Endothelial cell of umbilical vein (primary cell): ENCODE results near the gene MAMDC4. TPM values are rescaled to one million over a fixed set of nuclear protein-coding genes. Genes with fewer than 3 reads are reported as not detected.

Source experiments
- BruUV-seq: library from RNA; stranded (reverse); fragments of 400-500 nt; replicated peaks from 2 replicates; lab custom pipeline; 2021; lab: Mats Ljungman, UMichigan
- CTCF ChIA-PET: fragments of 300-600, 350-600 bp; sonication (Branson Sonifier 250); formaldehyde crosslinking; loops from one replicate; lab custom pipeline; 2021; ENCODE audit warnings: antibody characterized with exemption, inconsistent platforms; lab: Charles Lee
- POLR2A ChIA-PET: fragments of 300-600, 350-600 bp; sonication (Branson Sonifier 250); formaldehyde crosslinking; loops from one replicate; lab custom pipeline; 2021; ENCODE audit warnings: antibody characterized with exemption, inconsistent platforms; lab: Charles Lee
- DNase-seq: peaks from one replicate; pipeline ENCODE4 v3.0.0-alpha.2; 2011; ENCODE audit warnings: low read depth, low spot score
- FAIRE-seq: peaks from 2 replicates; lab custom pipeline; 2011; peaks lifted over from hg19 to GRCh38; lab: Jason Lieb, UNC
- H2AFZ ChIP-seq: 2 replicates; pipeline ENCODE4 v1.6.0; 2012; ENCODE audit warnings: low read depth, low read length, control low read depth, inconsistent platforms
- H3K27ac ChIP-seq: 2 replicates; pipeline ENCODE4 v1.5.1; 2011; ENCODE audit warnings: low read depth, mild to moderate bottlenecking, control low read depth, low read length, moderate library complexity; ENCODE audit not compliant: insufficient read depth
- H3K27me3 ChIP-seq, 2 experiments: 2 replicates each; pipeline versions ENCODE4 v1.6.0 to v1.6.1; 2011; ENCODE audit warnings: low read length in 2 of 2, mixed read lengths in 1 of 2; ENCODE audit not compliant: control insufficient read depth in 2 of 2, insufficient read depth in 2 of 2
- H3K36me3 ChIP-seq, 2 experiments: 2 replicates in 1 of 2; 3 replicates in 1 of 2; pipeline ENCODE4 v1.5.1; 2011; ENCODE audit warnings: low read length in 2 of 2, mild to moderate bottlenecking in 1 of 2, moderate library complexity in 1 of 2; ENCODE audit not compliant: control insufficient read depth in 2 of 2, insufficient read depth in 2 of 2; ENCODE audit errors: extremely low read depth in 1 of 2
- H3K4me1 ChIP-seq: 3 replicates; pipeline ENCODE4 v1.5.1; 2011; ENCODE audit warnings: mild to moderate bottlenecking, low read length; ENCODE audit not compliant: control insufficient read depth, insufficient read depth; ENCODE audit errors: extremely low read depth
- H3K4me2 ChIP-seq: 2 replicates; pipeline ENCODE4 v1.6.1; 2011; ENCODE audit warnings: low read length, control low read depth, mixed read lengths; ENCODE audit not compliant: insufficient read depth
- H3K4me3 ChIP-seq, 3 experiments: fragments of 200-600 bp in 1 of 3; sonication (generic), shearing (Covaris generic) in 1 of 3; replicated peaks in 1 of 3; 2 replicates each; pipeline ENCODE4 v1.5.1; 2011 to 2016; ENCODE audit warnings: control low read depth in 3 of 3, low read length in 3 of 3, mild to moderate bottlenecking in 2 of 3, inconsistent platforms in 1 of 3, low read depth in 1 of 3, moderate library complexity in 1 of 3; ENCODE audit not compliant: insufficient read depth in 1 of 3
- H3K79me2 ChIP-seq: 2 replicates; pipeline ENCODE4 v1.6.0; 2012; ENCODE audit warnings: low read length, inconsistent platforms; ENCODE audit not compliant: control insufficient read depth, insufficient read depth
- H3K9ac ChIP-seq: replicated peaks from 2 replicates; pipeline ENCODE3; 2011; ENCODE audit warnings: low read length, control low read depth; ENCODE audit not compliant: insufficient read depth; ENCODE audit errors: extremely low read depth
- H3K9me1 ChIP-seq: replicated peaks from 3 replicates; pipeline ENCODE4 v1.6.0; 2011; ENCODE audit warnings: mild to moderate bottlenecking, low read length; ENCODE audit not compliant: control insufficient read depth, insufficient read depth; ENCODE audit errors: extremely low read depth
- H3K9me3 ChIP-seq: replicated peaks from 2 replicates; pipeline ENCODE4 v1.5.1; 2012; ENCODE audit warnings: low read length, inconsistent platforms; ENCODE audit not compliant: control insufficient read depth, insufficient read depth
- H4K20me1 ChIP-seq: replicated peaks from 2 replicates; pipeline ENCODE3; 2011; ENCODE audit warnings: mild to moderate bottlenecking, low read length; ENCODE audit not compliant: control insufficient read depth, insufficient read depth; ENCODE audit errors: extremely low read depth
- CTCF ChIP-seq, 2 donors: IDR thresholded peaks; 1 replicate in 1 of 2; 2 replicates in 1 of 2; pipeline ENCODE4 v1.5.1; 2011; ENCODE audit warnings: low read length in 2 of 2, mild to moderate bottlenecking in 2 of 2, moderate library complexity in 2 of 2, control low read depth in 1 of 2, inconsistent platforms in 1 of 2, low read depth in 1 of 2; ENCODE audit not compliant: insufficient read depth in 1 of 2; ENCODE audit errors: extremely low read depth in 1 of 2
- EZH2 ChIP-seq: IDR thresholded peaks from 2 replicates; pipeline ENCODE4 v1.6.1; 2012; ENCODE audit warnings: borderline replicate concordance, low read depth, mild to moderate bottlenecking, moderate library complexity, low read length, inconsistent platforms; ENCODE audit not compliant: severe bottlenecking
- FOS ChIP-seq: IDR thresholded peaks from 2 replicates; pipeline ENCODE4 v1.6.1; 2011; ENCODE audit warnings: mild to moderate bottlenecking, low read length, moderate library complexity, borderline replicate concordance; ENCODE audit not compliant: insufficient read depth
- GATA2 ChIP-seq: IDR thresholded peaks from 2 replicates; pipeline ENCODE4 v1.7.0; 2011; ENCODE audit warnings: low read depth, mild to moderate bottlenecking, moderate library complexity, mixed read lengths, low read length; ENCODE audit not compliant: insufficient read length, insufficient read depth
- JUN ChIP-seq: IDR thresholded peaks from 2 replicates; pipeline ENCODE4 v1.6.1; 2011; ENCODE audit warnings: borderline replicate concordance, low read depth; ENCODE audit not compliant: insufficient read length, insufficient read depth
- MAX ChIP-seq: IDR thresholded peaks from 2 replicates; pipeline ENCODE4 v1.6.1; 2011; ENCODE audit not compliant: insufficient read depth, insufficient read length
- MYC ChIP-seq: IDR thresholded peaks from one replicate; pipeline ENCODE4 v1.6.1; 2011; ENCODE audit warnings: mild to moderate bottlenecking, low read depth, low read length
- POLR2A ChIP-seq: IDR thresholded peaks from 2 replicates; pipeline ENCODE4 v1.6.1; 2012; ENCODE audit warnings: low read depth, mild to moderate bottlenecking, control low read depth, low read length
- POLR2AphosphoS5 ChIP-seq: IDR thresholded peaks from 2 replicates; pipeline ENCODE4 v1.6.1; 2012; ENCODE audit warnings: low read depth, mild to moderate bottlenecking, control low read depth, low read length, moderate library complexity; ENCODE audit not compliant: insufficient read depth
- dilution Hi-C: fragments of 300-500 bp; cut with MboI; formaldehyde crosslinking; loops from one replicate; pipeline ENCODE4 v1.15.0; 2019; ENCODE audit warnings: low sequenced_read_pairs; ENCODE audit not compliant: extremely low pct_ligation_motif_present
- intact Hi-C: fragments of 100-400 bp; cut with micrococcal nuclease; formaldehyde crosslinking; loops from one replicate; pipeline ENCODE4 v1.10.0; 2022
- polyA plus RNA-seq, 4 experiments: library from polyadenylated mRNA; depleted of rRNA in 3 of 4; stranded (reverse) in 3 of 4; unstranded in 1 of 4; fragments of >200 nt; gene quantifications; 2 replicates each; pipeline versions ENCODE4 v1.2.1 to v1.2.3, GENCODE V29; 2011 to 2012; ENCODE audit warnings: missing spikeins in 1 of 4
- total RNA-seq: library from RNA; stranded (reverse); gene quantifications from 2 replicates; pipeline ENCODE4 v1.2.3, GENCODE V29; 2021

Gene MAMDC4
- total and polyA plus RNA-seq, 2 donors (not counting 3 experiments of a cell fraction or from before 2014, with no cell fraction given), result 3.6 to 7.2 TPM

GRCh38 chr9:136820971-136821825 lies 30.9 kb upstream of the MAMDC4 start:
- peaks cover 2 to 18% of the 10 kb centered on the region in 2 experiments for H3K36me3 ChIP-seq
- H4K20me1 ChIP-seq, result no peaks in the 10 kb centered on the region
- no peak overlapping the region for H3K27ac ChIP-seq
- dilution Hi-C loops (loop anchor here (25.0 kb wide), 1 partner anchor 116 kb away; the partner anchor contains the start of genes C8G and FBXW5), intact Hi-C loops (no loop called here)
- ChIA-PET POLR2A (interaction anchor here (1.0 kb wide), 1 partner anchor 13 kb away, joined by 7 read pairs; the partner anchor contains the start of gene RABL6), CTCF (interaction anchor here (1.0 to 3.8 kb wide), 5 partner anchors 19 to 214 kb away, joined by 3 to 17 read pairs (median 3); partner anchors contain the start of gene AJM1)
- peak overlapping the region; percentile 38 for H3K9ac ChIP-seq
- peak overlapping the region; percentile 36 for H2AFZ ChIP-seq
- H3K9me1 ChIP-seq, result no peaks in the 10 kb centered on the region
- peaks cover 6% of the 10 kb centered on the region for H3K4me1 ChIP-seq
- H3K79me2 ChIP-seq, result peaks cover 13% of the 10 kb centered on the region
- peak overlapping the region in 2 of 3 experiments; percentile 2 to 36 for H3K4me3 ChIP-seq
- H3K27me3 ChIP-seq, result no peaks in the 10 kb centered on the region
- DNase-seq (peak; percentile 51), FAIRE-seq (peak; percentile 28)
- TF ChIP-seq FOS, result no peak
- peak overlapping the region; percentile 26 for H3K4me2 ChIP-seq
- no peaks in the 10 kb centered on the region for H3K9me3 ChIP-seq
- BruUV-seq, result no TSS peak

GRCh38 chr9:136821826-136822544 lies 30.2 kb upstream of the MAMDC4 start:
- Histone ChIP-seq H4K20me1 (no peaks in the 10 kb centered on the region), H3K27ac (no peak overlapping the region), H3K79me2 (peaks cover 13% of the 10 kb centered on the region), H3K27me3 (no peaks in the 10 kb centered on the region), H3K9ac (peak overlapping the region; percentile 38), H3K4me1 (peaks cover 6% of the 10 kb centered on the region), H3K9me3 (no peaks in the 10 kb centered on the region), H3K4me2 (peak overlapping the region; percentile 26), H2AFZ (no peak overlapping the region), H3K36me3 (peaks cover 2 to 21% of the 10 kb centered on the region in 2 experiments), H3K9me1 (no peaks in the 10 kb centered on the region), H3K4me3 (peak overlapping the region in 1 of 3 experiments; percentile 36)
- intact Hi-C loops, result no loop called here
- ChIA-PET CTCF (interaction anchor here (1.3 to 3.8 kb wide), 2 partner anchors 18 to 21 kb away, joined by 3 to 17 read pairs; partner anchors contain the start of gene AJM1), POLR2A (no interaction called here)
- DNase-seq, result no peak
- FAIRE-seq, result no peak
- dilution Hi-C loops, result loop anchor here (25.0 kb wide), 1 partner anchor 115 kb away; the partner anchor contains the start of genes C8G and FBXW5
- BruUV-seq, result no TSS peak
- TF ChIP-seq GATA2, result no peak
- no peak for TF ChIP-seq CTCF (IDR thresholded peaks at IDR 0.05; ENCODE audit: extremely low read depth in 1 of 2, insufficient read depth in 1 of 2, low read depth in 1 of 2, low read length in 2 of 2)
- TF ChIP-seq MYC, result no peak
- no peak for TF ChIP-seq POLR2AphosphoS5
- no peak for TF ChIP-seq MAX
- TF ChIP-seq EZH2, result no peak
- no peak for TF ChIP-seq JUN
- TF ChIP-seq POLR2A, result no peak
- TF ChIP-seq FOS, result no peak
